HEK293T (cell line): ENCODE data around the gene MDH2.
"Not testable (repeated sequence)": the region's sequence is repeated elsewhere in the genome, so short reads cannot be mapped to it uniquely, and the experiment has no call there.

Source experiments
- CTCF ChIA-PET: fragments of 350-600 bp; formaldehyde crosslinking; extraction: SDS; loops from one replicate; lab custom pipeline; 2021; ENCODE audit warnings: antibody characterized with exemption, inconsistent platforms; lab: Yijun Ruan, JAX
- POLR2A ChIA-PET: fragments of 350-600 bp; formaldehyde crosslinking; extraction: SDS; loops from one replicate; lab custom pipeline; 2020; ENCODE audit warnings: antibody characterized with exemption, inconsistent platforms; lab: Yijun Ruan, JAX
- DNase-seq: peaks from one replicate; pipeline ENCODE4 v3.0.0; 2012; ENCODE audit warnings: mixed read lengths; ENCODE audit errors: extremely low spot score
- ELF4 ChIP-seq: fragments of 450-650 bp; IDR thresholded peaks from 2 replicates; pipeline ENCODE4 v1.6.1; 2017; ENCODE audit warnings: antibody characterized with exemption
- FOXA1 ChIP-seq: fragments of 450-650 bp; IDR thresholded peaks from 2 replicates; pipeline ENCODE4 v1.6.1; 2016; ENCODE audit warnings: mild to moderate bottlenecking
- FOXK2 ChIP-seq: fragments of 450-650 bp; IDR thresholded peaks from 2 replicates; pipeline ENCODE4 v1.6.1; 2016; ENCODE audit warnings: mild to moderate bottlenecking
- FOXM1 ChIP-seq: fragments of 450-650 bp; IDR thresholded peaks from 2 replicates; pipeline ENCODE4 v1.6.1; 2017; ENCODE audit warnings: mild to moderate bottlenecking, borderline replicate concordance
- L3MBTL2 ChIP-seq: fragments of 450-650 bp; conservative IDR thresholded peaks from 2 replicates; pipeline ENCODE4 v1.6.1; 2016; ENCODE audit warnings: mild to moderate bottlenecking
- LEF1 ChIP-seq: fragments of 450-650 bp; IDR thresholded peaks from 2 replicates; pipeline ENCODE4 v1.6.1; 2017; ENCODE audit warnings: mild to moderate bottlenecking, borderline replicate concordance
- NFRKB ChIP-seq: fragments of 450-650 bp; IDR thresholded peaks from 2 replicates; pipeline ENCODE4 v1.6.1; 2016; ENCODE audit warnings: mild to moderate bottlenecking, moderate library complexity
- ZNF384 ChIP-seq: fragments of 450-650 bp; IDR thresholded peaks from 2 replicates; pipeline ENCODE4 v1.6.1; 2016
- TF ChIP-seq, protein P1 (sequence below): fragments of 450-650 bp; IDR thresholded peaks from 2 replicates; pipeline ENCODE4 v1.6.1; 2016

MDH2 gene

DNA sequence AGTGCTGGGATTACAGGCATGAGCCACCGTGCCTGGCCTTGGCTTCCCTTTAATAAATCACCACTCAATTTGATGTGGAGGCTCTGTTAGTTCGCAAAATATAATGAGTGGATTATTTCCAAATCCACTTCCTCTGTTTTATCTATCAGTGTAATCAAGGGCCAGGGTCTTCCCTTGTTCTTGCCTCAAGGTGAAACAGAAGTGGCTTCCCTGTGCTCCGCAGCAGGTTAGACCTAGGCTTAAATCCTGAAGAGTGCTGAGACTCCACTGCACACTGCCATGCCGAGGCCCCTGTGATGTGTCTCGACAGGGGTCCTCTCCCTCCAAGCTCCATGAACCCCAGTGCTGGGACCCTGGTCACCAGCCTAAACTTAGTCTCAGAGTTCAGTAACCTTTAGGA, 59.0 kb downstream of the MDH2 start:
- TF ChIP-seq FOXK2: no peak
- TF ChIP-seq, protein P1, sequence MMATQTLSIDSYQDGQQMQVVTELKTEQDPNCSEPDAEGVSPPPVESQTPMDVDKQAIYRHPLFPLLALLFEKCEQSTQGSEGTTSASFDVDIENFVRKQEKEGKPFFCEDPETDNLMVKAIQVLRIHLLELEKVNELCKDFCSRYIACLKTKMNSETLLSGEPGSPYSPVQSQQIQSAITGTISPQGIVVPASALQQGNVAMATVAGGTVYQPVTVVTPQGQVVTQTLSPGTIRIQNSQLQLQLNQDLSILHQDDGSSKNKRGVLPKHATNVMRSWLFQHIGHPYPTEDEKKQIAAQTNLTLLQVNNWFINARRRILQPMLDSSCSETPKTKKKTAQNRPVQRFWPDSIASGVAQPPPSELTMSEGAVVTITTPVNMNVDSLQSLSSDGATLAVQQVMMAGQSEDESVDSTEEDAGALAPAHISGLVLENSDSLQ: no peak
- no peak for TF ChIP-seq LEF1
- TF ChIP-seq L3MBTL2: no peak
- no peak for TF ChIP-seq FOXA1
- no peak for TF ChIP-seq FOXM1
- no peak for DNase-seq
- POLR2A ChIA-PET: no interaction called here
- CTCF ChIA-PET: no interaction called here

DNA sequence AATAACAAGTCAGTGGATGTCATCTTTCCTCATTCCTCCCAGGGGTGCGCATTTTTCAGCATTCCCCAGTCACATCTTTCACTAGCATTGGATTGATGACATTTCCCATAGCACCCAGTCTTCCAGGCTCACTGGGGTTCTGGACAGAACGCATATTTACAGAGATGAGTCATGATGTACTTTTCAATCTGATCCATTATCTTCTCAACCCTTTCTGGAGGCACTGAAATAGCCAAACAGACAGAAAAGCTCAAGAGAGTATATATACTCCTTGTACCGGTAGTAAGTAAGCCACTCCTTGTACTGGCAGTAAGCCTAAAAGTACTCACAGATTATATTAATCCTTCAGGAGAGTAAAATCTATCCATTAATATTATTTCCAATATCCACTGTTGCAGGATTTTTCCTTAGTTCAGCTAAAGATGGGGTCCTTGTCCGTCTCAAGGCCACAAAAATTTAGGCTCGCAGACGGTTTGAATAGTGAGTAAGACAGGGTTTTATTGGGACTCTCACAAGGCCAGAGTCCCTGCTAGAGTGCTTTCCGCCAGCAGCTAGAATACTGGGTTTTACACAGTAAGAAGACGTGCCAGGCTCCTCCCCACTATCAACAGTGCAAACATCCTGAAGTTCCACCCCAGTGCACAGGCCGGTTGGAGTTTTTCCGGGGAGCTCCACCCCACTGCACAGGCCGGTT, 60.8 kb downstream of the MDH2 start:
- no peak for TF ChIP-seq FOXM1
- no peak for TF ChIP-seq ZNF384
- no peak for TF ChIP-seq NFRKB
- no peak for TF ChIP-seq ELF4
- no peak for DNase-seq
- POLR2A ChIA-PET: interaction anchor here (0.8 kb wide), 1 partner anchor 61 kb away, joined by 3 read pairs; the partner anchor contains the start of genes MDH2 and STYXL1
- CTCF ChIA-PET: no interaction called here

DNA sequence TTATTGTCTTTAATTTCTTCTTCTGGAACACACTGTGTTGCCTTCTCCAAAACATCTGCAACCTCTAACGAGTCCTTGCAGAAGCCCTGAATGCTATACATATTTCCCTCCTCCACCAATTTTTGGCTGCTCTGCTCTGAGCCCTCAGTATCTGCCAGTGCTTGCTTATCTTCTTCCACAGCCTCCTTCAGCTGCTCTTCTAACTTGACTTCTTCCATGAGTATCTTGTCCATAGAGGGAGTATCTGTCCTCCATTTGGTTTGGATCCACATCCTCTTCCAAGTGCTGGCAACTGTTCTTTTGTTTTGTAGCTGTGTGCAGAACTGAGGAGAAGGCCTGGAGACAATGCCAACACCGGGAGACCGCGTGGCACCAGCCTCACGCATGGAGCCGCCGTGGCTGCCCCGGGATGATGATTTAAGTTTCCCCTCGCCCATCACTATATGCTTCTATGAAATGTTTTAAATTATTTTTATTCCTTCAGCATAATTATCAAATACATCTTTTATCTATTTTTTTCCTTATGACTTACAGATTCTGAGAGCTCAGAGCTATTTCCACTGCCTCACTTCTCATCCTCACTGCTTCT, 65.2 kb downstream of the MDH2 start:
- DNase-seq, CTCF ChIA-PET: not testable (repeated sequence)
- POLR2A ChIA-PET: interaction anchor here (0.9 kb wide), 1 partner anchor 65 kb away, joined by 3 read pairs; the partner anchor contains the start of genes MDH2 and STYXL1

DNA sequence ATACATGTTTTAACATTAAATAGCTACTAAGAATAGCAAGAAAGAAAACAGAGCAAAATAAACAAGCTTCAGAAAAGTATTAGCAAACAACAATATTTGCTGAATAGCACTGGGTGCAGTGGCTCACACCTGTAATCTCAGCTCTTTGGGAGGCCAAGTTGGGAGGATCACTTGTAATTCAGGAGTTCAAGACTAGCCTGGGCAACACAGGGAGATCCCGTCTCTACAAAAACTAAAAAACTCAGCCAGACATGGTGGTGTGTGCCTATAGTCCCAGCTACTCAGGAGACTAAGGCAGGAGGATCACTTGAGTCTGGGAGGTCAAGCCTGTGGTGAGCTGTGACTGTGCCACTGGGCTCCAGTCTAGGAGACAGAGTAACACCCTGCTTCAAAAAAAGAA, 66.8 kb downstream of the MDH2 start:
- CTCF ChIA-PET, POLR2A ChIA-PET: not testable (repeated sequence)

More for the DNA sequence above, 66.8 kb downstream of the MDH2 start:
- not testable (repeated sequence) for DNase-seq
